Activated CD4-positive, alpha-beta memory T cell treated with anti-CD3 and anti-CD28 coated beads for 36 hours (primary cell): Measurements from ENCODE around the gene ANKRD22. TPM values are rescaled to one million over a fixed set of nuclear protein-coding genes. Genes with fewer than 3 reads are reported as not detected.

Source experiments
- CTCF ChIA-PET: fragments of 350-600 bp; sonication (Branson Sonifier 250); formaldehyde crosslinking; loops from one replicate; lab custom pipeline; 2021; ENCODE audit warnings: antibody characterized with exemption, inconsistent platforms; lab: Charles Lee
- POLR2A ChIA-PET: fragments of 350-600 bp; sonication (Branson Sonifier 250); formaldehyde crosslinking; loops from one replicate; lab custom pipeline; 2021; ENCODE audit warnings: antibody characterized with exemption; lab: Charles Lee
- DNase-seq: peaks from one replicate; pipeline ENCODE4 v3.0.0-alpha.2; 2020
- H3K27ac Mint-ChIP-seq: one replicate; pipeline ENCODE4 v1.8.0; 2021; ENCODE audit warnings: mixed read lengths
- H3K27me3 Mint-ChIP-seq: one replicate; pipeline ENCODE4 v1.8.0; 2021; ENCODE audit warnings: mixed read lengths
- H3K36me3 Mint-ChIP-seq: one replicate; pipeline ENCODE4 v1.8.0; 2021; ENCODE audit warnings: mixed read lengths
- H3K4me1 Mint-ChIP-seq: one replicate; pipeline ENCODE4 v1.8.0; 2021; ENCODE audit warnings: low read depth, mixed read lengths
- H3K4me3 Mint-ChIP-seq: one replicate; pipeline ENCODE4 v1.8.0; 2021; ENCODE audit warnings: mild to moderate bottlenecking, mixed read lengths
- H3K9me3 Mint-ChIP-seq: one replicate; pipeline ENCODE4 v1.8.0; 2021; ENCODE audit warnings: mixed read lengths
- intact Hi-C: fragments of 100-400 bp; cut with micrococcal nuclease; formaldehyde crosslinking; loops from one replicate; pipeline ENCODE4 v1.15.1; 2023
- total RNA-seq, 2 experiments: library from RNA; stranded (reverse); gene quantifications; one replicate each; pipeline ENCODE4 v1.2.3, GENCODE V29; 2021

Gene ANKRD22
- total RNA-seq, 2 experiments from 2014 or later, result 0.12 to 0.24 TPM

DNA sequence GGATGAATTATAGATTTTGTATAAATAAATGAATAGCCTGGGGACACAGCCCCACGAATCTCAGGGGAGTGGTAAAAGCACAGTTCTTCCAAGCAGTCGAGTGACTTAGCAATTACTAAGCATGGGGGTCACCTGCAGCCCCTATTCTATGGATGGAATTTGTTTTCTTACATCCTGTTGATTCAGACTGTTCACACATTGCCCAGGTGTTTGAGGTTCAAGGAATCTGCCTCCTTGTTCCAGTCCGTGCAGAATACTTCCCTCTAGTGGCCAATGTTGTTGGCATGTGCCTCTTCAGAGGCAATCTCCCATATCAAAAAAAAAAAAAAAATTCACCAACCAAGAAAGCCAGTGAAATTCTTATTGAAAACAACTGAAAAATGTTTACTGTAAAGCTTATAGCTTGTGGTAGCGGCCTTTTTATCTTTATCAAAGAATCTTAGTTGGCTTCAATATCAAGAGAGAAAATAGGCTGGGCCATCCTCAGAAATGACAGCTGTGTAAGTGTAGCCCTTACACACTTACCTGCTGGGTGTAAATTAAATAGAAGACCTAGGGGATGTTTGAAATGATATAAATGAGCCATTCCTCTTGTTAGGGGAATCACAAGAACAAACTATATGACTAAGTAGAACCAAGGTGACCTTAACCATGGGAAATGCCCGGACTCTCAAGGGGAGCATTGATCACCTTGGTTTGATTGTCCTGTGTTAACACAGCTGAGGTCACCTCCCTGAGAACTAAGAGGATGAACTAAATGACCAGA, 41.3 kb downstream of the ANKRD22 start:
- H3K27me3 Mint-ChIP-seq, result no peaks in the 10 kb centered on the region
- peak; percentile 31 for DNase-seq
- H3K27ac Mint-ChIP-seq, result no peak overlapping the region
- ChIA-PET CTCF (interaction anchor here (0.6 to 3.0 kb wide), 35 partner anchors 9 to 599 kb away, joined by 3 to 31 read pairs (median 4); partner anchors contain the start of genes LIPN and RNLS), POLR2A (interaction anchor here (0.7 to 1.0 kb wide), 2 partner anchors 11 to 305 kb away, joined by 3 to 7 read pairs; no protein-coding TSS in a partner anchor)
- H3K4me3 Mint-ChIP-seq, result no peak overlapping the region
- no peaks in the 10 kb centered on the region for H3K36me3 Mint-ChIP-seq
- H3K4me1 Mint-ChIP-seq, result peaks cover 15% of the 10 kb centered on the region
- no peaks in the 10 kb centered on the region for H3K9me3 Mint-ChIP-seq
- intact Hi-C loops, result loop anchor here (1.0 to 10.0 kb wide), 4 partner anchors 82 to 406 kb away; partner anchors contain the start of gene RNLS

DNA sequence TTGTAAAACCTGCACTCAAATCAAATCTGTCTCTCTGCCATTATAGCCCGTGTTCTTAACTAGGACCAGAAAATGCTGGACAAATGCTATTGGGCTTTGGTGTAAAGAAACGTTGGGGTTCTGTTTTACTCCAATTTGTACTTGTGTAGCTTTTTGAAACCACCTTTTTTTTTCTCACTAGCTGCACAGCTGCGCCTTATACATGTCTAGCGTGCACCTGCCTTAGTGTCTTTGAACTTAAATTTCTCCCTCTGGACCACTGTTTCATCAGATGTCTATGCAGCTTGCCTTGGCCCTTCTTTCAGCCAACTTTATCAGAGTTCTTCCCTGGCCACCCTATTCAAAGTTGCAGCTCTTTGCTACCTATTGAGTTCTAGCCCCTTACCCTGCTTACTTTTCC, 42.0 kb downstream of the ANKRD22 start:
- intact Hi-C loops, result loop anchor here (1.0 to 10.0 kb wide), 4 partner anchors 81 to 405 kb away; partner anchors contain the start of gene RNLS
- Mint-ChIP-seq H3K27ac (no peak overlapping the region), H3K36me3 (no peaks in the 10 kb centered on the region), H3K4me3 (no peak overlapping the region), H3K4me1 (peaks cover 10% of the 10 kb centered on the region), H3K9me3 (no peaks in the 10 kb centered on the region), H3K27me3 (no peaks in the 10 kb centered on the region)
- POLR2A ChIA-PET, result no interaction called here
- DNase-seq, result no peak
- CTCF ChIA-PET, result interaction anchor here (0.6 to 3.0 kb wide), 10 partner anchors 12 to 226 kb away, joined by 3 to 31 read pairs (median 4); partner anchors contain the start of gene RNLS

DNA sequence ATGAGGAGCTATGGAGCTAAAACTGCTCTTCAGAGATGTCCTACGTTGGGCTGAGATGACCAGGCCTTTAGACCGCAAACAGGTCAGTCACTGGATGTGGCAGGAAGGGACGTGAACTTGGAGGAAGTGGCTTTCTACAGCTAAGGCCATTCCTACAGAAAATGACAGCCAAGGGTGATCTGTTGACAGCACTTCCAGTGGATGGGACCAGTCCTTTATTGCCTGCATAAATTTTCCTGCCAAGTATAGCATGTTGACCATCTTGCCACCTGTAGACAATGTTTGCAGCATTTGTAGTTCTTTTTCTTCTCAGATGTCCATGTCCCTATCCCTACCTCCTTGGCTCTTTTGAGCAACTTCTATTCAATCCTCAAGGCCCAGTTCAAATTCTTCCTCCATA, 45.7 kb downstream of the ANKRD22 start:
- Mint-ChIP-seq H3K4me1 (peaks cover 13% of the 10 kb centered on the region), H3K27ac (no peak overlapping the region), H3K27me3 (no peaks in the 10 kb centered on the region), H3K9me3 (no peaks in the 10 kb centered on the region), H3K36me3 (no peaks in the 10 kb centered on the region), H3K4me3 (no peak overlapping the region)
- intact Hi-C loops, result no loop called here
- POLR2A ChIA-PET, result no interaction called here
- no peak for DNase-seq
- CTCF ChIA-PET, result no interaction called here

DNA sequence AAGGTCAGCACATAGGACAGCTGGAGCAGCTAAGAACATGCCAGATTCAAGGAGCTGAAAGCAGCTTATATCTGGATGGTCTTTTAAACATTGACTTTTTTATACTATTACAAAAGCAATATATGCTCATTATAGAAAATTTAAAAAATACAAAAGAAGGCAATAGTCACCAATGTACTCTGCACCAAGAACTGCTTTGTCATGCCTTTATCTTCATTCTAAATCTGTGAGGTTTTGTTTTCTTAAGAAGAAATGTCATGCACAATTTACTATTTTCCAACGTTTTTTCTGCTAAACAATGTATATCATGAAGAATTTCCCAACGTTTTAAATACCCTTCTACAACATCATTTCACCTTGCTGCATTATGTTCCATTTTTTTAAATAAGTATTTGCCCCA, 46.3 kb downstream of the ANKRD22 start:
- H3K4me1 Mint-ChIP-seq, result peaks cover 13% of the 10 kb centered on the region
- CTCF ChIA-PET, result interaction anchor here (0.8 to 1.7 kb wide), 4 partner anchors 14 to 412 kb away, joined by 3 to 6 read pairs (median 4); no protein-coding TSS in a partner anchor
- no peaks in the 10 kb centered on the region for H3K27me3 Mint-ChIP-seq
- H3K4me3 Mint-ChIP-seq, result no peak overlapping the region
- H3K27ac Mint-ChIP-seq, result no peak overlapping the region
- POLR2A ChIA-PET, result no interaction called here
- no peaks in the 10 kb centered on the region for H3K36me3 Mint-ChIP-seq
- intact Hi-C loops, result no loop called here
- no peak for DNase-seq
- H3K9me3 Mint-ChIP-seq, result no peaks in the 10 kb centered on the region

DNA sequence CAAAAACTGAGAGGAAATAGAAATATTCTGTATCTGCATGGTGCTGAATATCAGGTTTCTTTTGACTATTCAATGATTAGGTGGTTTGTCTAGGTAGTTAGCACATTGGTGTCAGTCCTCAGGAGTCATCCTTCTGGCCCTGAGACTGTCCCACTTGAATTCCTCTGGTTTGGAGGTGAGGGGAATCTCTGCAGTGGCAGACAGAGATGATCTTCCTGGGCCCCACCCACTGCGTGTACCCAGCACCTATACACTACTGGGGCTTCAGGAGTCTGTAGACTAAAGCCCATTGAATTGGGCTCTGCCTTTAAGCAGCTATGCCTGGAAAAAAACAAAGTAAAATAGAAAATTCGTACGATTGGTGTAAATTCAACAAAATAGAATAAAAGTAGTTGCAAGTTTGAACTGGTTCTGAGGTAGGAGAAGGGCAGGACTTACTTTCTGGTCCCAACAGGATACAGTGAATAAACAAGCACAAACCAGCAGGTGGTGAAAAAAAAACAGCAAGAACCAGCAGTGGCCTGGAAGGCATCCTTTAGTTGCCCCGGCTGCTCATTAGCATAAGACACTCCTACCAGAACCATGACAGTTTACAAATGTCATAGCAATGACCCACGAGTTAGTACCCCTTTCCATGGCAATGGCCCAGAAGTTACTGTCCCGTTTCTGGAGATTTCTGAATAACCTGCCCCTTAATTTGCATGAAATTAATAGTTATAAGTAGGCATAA, 47.4 kb downstream of the ANKRD22 start:
- intact Hi-C loops, result no loop called here
- Mint-ChIP-seq H3K27ac (no peak overlapping the region), H3K4me1 (peaks cover 11% of the 10 kb centered on the region), H3K27me3 (no peaks in the 10 kb centered on the region), H3K36me3 (no peaks in the 10 kb centered on the region), H3K4me3 (no peak overlapping the region), H3K9me3 (no peaks in the 10 kb centered on the region)
- no peak for DNase-seq
- ChIA-PET CTCF (interaction anchor here (0.6 to 1.7 kb wide), 5 partner anchors 13 to 1001 kb away, joined by 4 to 6 read pairs (median 5); no protein-coding TSS in a partner anchor), POLR2A (no interaction called here)

DNA sequence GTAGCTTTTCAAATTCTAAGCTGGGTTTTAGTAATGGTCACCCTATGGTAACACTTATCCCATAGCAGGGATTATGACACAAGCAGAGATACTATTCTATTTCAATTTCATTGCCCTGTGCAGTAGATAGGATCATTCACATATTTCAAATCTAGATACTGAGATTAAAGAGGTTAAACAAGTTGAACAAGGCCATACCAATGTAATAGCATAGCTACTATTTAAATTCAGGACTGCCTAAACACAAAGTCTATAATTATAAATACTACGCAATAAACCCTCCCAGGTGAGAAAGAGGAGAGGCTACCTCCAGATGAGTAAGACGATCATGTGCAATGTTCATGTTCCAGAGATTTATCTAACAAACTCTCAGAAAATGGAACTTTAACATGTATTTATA, 48.0 kb downstream of the ANKRD22 start:
- CTCF ChIA-PET, result interaction anchor here (1.4 to 1.7 kb wide), 3 partner anchors 8 to 129 kb away, joined by 4 to 6 read pairs (median 6); no protein-coding TSS in a partner anchor
- no peak for DNase-seq
- intact Hi-C loops, result no loop called here
- Mint-ChIP-seq H3K4me1 (peaks cover 11% of the 10 kb centered on the region), H3K9me3 (no peaks in the 10 kb centered on the region), H3K27ac (no peak overlapping the region), H3K4me3 (no peak overlapping the region), H3K36me3 (no peaks in the 10 kb centered on the region), H3K27me3 (no peaks in the 10 kb centered on the region)
- POLR2A ChIA-PET, result no interaction called here

DNA sequence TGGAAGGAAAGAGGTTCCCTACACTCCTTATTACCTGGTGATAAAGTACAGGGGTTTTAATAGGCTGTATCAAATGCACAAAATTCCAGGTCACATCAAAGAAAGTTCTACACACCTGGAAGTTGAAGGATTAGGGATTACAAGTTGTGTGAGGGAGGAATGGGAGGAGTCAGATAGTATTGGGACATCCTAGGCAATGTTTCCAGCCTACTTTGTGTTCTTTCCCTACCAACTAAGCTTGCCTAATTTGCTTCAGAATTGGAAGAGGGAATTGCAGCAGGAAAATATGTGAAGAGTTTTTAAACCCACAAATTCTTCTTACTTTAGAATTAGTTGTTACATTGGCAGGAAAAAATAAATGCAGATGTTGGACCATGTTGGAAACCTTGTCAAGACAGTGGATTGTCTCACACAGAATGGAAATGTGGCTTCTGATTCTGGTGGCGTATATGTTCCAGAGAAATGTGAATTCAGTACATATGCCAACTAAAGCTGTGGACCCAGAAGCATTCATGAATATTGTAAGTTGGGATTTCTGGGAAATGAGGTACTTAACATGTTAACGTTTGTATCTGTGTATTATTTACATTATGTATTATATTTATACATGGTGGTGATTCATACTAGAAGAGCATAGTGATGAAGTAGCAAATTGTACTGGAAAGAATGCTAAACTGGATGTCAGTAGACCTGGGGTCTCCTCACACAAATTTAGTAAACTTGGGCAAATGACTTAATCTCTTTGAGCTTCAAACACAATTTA, 48.9 kb downstream of the ANKRD22 start, which contains the start of gene LIPM:
LIPM (plus strand) TSS at position 208 of the 763 bp plus-strand sequence; CDS start at position 375, 167 bp downstream.
- H3K9me3 Mint-ChIP-seq, result no peaks in the 10 kb centered on the region
- H3K27ac Mint-ChIP-seq, result no peak within 1 kb of the TSS
- intact Hi-C loops, result no loop called here
- peaks cover 11% of the 10 kb centered on the region for H3K4me1 Mint-ChIP-seq
- no peak within 1 kb of the TSS for H3K4me3 Mint-ChIP-seq
- DNase-seq, result no peak
- ChIA-PET CTCF (interaction anchor here (1.4 kb wide), 2 partner anchors 9 to 130 kb away, joined by 4 to 6 read pairs; no protein-coding TSS in a partner anchor), POLR2A (no interaction called here)
- peaks cover 2% of the 10 kb centered on the region for H3K27me3 Mint-ChIP-seq
- H3K36me3 Mint-ChIP-seq, result no peaks in the 10 kb centered on the region

DNA sequence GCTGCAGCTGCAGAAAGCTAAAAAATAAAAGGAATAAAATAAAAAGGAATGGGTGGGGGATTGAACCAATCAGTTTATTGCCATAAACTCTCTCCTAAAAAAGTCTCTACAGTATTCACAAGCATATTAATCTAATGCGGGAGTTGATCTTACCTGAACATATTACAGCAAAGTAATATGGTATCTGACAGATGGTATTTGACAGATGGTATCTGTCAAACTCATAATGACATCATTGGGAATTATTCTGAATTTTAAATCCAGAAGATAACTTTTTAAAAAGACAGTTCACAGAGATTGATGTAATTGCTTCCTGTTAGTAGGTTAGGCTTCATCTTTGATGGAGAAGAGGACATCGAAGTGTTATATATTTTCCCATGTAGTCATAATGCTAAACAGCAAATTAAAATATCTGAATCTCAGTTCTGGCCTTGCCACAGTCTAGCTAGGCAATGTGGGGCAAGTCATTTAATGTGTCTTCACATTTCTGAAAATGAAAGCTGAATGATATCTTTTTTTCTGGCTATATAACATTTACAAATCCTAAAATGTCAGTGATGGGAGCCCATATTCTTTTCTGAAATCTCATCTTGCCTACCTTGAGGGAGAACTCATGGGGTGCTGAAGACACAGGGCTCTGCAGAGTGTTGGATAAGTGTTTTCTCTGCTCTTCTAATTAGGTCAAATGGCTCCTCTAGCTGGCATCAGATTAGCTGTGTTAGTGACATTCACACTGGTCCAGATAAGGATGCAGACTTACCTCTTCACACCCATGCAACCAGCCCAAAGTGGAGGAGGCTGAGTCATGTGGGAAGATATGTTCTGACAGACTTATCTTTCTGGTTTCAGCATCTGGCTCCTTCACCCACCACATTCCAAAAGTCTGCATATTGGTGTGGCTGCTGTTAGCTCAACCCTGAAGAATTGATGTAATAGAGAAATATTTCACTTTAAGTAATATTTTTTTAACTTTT, 51.2 kb downstream of the ANKRD22 start:
- intact Hi-C loops, result no loop called here
- Mint-ChIP-seq H3K9me3 (no peaks in the 10 kb centered on the region), H3K4me1 (peaks cover 11% of the 10 kb centered on the region), H3K36me3 (no peaks in the 10 kb centered on the region), H3K27ac (no peak overlapping the region), H3K27me3 (peaks cover 6% of the 10 kb centered on the region), H3K4me3 (no peak overlapping the region)
- ChIA-PET POLR2A (no interaction called here), CTCF (interaction anchor here (0.8 to 1.0 kb wide), 4 partner anchors 10 to 648 kb away, joined by 3 read pairs; no protein-coding TSS in a partner anchor)
- peak; percentile 56 for DNase-seq

DNA sequence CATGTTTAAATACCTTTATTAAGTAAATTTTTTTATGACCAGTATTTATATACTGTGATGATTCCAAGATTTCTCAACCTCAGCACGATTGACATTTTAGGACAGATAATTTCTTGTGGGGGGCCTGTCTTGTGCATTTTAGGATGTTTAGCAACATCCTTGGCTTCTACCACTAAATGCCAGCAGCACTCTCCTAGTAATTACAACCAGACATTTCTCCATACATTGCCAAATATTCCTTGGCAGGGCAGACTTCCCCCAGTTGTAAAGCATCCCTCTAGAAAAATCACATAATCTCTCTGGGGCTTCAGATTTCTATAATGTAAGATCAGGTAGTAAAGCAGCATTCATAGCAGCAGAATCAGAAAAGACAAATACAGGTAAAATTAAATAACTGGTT, 56.9 kb downstream of the ANKRD22 start:
- Mint-ChIP-seq H3K4me1 (peaks cover 18% of the 10 kb centered on the region), H3K4me3 (no peak overlapping the region), H3K9me3 (peaks cover 2% of the 10 kb centered on the region), H3K27ac (no peak overlapping the region), H3K36me3 (no peaks in the 10 kb centered on the region), H3K27me3 (peaks cover 9% of the 10 kb centered on the region)
- intact Hi-C loops, result loop anchor here (2.0 to 5.0 kb wide), 3 partner anchors 30 to 702 kb away; partner anchors contain the start of gene LIPK
- CTCF ChIA-PET, result no interaction called here
- POLR2A ChIA-PET, result no interaction called here
- no peak for DNase-seq

DNA sequence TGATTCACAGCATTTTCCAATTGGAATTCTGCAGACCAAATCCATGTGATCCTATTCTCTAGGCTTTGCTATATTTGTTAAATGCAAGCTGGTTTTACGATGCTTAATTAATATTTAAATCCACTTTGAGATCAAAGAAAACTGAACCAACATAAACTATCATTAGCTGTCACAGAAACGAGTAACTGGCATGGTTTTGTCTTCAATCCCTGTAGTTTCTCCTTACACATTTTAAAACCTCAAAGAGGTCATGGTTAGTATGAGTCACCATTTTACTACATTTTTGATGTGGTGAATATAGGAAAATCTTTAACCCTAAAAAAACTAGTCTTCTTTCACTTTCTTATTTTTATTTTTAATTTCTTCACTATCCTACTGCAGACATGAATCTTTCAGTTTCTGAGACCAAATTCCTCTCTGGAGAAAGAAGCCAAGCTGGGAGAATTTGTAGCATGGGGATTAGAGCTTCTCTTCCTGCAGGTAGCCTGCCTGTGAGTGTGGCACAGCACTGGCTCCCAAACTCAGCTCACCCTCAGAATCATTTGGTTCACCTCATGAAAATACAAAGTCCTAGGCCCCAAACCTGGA, 57.8 kb downstream of the ANKRD22 start:
- ChIA-PET CTCF (interaction anchor here (0.6 to 1.3 kb wide), 3 partner anchors 17 to 153 kb away, joined by 3 read pairs; no protein-coding TSS in a partner anchor), POLR2A (interaction anchor here (1.0 kb wide), 1 partner anchor 38 kb away, joined by 3 read pairs; no protein-coding TSS in a partner anchor)
- Mint-ChIP-seq H3K36me3 (no peaks in the 10 kb centered on the region), H3K4me1 (peaks cover 18% of the 10 kb centered on the region), H3K27ac (no peak overlapping the region), H3K27me3 (peaks cover 9% of the 10 kb centered on the region), H3K4me3 (no peak overlapping the region), H3K9me3 (peaks cover 2% of the 10 kb centered on the region)
- no peak for DNase-seq
- intact Hi-C loops, result loop anchor here (2.0 to 5.0 kb wide), 5 partner anchors 31 to 702 kb away; partner anchors contain the start of gene LIPK
